Measurements from ENCODE around the gene VPS13D. TPM values are rescaled to one million over a fixed set of nuclear protein-coding genes. Genes with fewer than 3 reads are reported as not detected.

VPS13D gene
- total RNA-seq, 1 experiment from 2014 or later, result 22.7 TPM

DNA sequence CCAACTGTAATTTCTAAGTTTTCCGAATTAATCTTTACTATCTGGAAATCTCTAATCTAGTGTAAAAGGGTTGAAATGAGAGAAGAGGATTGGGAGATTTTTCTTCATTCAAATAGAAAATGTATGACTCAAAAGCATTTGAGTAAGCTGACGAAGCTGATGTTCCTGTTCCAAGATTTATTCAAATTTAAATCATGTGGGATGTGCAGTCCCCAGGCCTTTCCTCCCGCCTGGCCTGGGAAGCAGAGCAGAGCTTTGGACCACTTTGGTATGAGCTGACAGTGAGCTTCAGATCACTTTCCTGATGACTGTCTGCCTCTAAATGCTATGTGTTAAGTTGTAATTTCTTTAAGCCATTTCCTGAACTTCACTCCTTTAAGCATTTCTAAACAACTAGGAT, 196.2 kb downstream of the VPS13D start:
- DNase-seq (ENCODE audit: low read depth), result peak; percentile 43

DNA sequence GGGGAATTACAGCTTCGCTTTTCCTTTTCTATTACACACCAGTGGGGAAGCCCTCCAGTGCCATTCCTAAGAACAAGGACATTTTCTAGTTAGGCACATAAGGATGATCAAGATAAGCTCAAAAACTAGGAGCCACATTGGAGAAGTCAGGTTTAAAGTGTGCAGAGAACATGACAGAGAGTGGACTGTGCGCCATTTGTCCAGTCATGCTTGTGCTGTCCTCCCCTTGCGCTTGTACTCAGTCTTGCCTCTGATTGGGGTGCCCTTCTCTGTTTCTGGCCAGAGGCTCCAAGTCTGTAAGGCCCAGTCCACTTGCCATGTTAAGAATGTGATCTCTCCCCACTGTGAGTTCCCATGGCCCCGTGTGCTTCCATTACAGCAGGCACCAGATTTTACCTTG, 198.5 kb downstream of the VPS13D start:
- no peak for DNase-seq (ENCODE audit: low read depth)

DNA sequence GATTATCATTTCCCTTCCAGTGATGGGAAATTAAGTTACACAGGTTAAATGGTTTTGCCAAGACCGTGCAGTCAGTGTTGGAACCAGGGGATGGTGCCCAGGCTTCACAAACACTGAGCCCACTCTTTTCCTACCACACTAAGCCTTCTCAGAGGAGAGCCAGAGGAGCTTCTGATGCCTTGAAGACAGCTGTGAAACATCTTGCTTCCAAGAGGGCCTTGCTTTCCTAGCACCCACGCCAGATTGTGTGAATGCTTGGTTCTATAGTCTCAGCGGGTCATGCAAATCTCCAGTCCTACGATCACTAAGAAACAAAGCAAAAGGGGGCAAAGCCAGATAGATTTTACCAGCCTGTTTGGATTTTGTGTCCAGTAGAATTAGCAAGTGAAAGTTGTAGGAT, 200.7 kb downstream of the VPS13D start:
- DNase-seq (ENCODE audit: low read depth), result no peak

DNA sequence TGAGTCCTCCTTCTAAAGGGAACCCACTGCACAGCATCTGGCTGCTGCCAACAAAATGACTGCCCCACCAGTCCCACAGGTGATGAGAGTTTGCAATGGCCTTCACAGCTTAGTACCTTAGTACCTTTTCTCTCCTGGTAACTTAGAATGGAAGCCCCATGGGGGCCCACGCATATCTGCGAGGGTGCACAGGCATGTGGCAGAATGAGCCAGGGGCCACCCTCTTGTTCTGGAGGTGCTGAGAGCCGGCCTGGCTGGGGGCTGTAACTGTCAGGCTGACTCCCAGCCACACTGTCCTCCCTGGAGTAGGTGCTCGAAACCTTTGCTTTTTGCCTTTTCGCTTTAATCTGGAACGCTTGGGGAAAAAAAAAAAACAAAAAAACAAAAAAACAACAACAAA, 203.1 kb downstream of the VPS13D start:
- no peak for DNase-seq (ENCODE audit: low read depth)

DNA sequence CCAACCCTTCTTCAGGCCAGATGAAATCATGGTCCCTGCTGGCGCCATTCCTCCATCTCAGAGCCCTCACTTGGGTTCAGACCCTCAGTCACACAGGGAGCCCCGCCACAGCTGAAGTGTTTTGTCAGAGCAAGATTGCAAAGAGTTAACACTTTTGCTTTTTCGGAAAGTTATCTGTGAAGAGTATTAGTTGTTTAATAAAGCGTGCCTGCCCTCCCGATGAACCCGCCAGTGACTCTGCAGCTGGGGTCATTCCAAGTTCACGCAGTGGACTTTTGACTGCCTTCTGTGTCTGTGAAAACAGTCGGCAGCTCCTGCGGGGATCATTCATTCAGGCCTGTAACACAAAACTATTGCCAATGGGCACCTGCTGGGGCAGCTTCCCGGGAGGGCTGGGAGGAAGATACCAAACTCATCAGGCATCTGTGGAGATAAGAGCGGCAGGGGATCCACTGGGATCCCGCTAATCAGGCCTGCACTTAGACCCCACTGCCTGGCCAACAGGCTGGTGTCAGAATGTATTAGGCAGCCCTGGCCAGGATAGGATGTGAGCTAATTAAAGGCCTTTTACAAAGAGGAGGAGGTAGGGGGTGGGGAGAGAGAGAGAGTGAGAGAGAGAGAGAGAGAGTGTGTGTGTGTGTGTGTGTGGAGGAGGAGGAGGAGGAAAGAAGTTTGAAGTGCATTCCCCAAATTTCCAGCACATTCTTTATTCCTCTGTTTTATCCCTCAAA, 203.7 kb downstream of the VPS13D start:
- DNase-seq (ENCODE audit: low read depth), result peak; percentile 56

DNA sequence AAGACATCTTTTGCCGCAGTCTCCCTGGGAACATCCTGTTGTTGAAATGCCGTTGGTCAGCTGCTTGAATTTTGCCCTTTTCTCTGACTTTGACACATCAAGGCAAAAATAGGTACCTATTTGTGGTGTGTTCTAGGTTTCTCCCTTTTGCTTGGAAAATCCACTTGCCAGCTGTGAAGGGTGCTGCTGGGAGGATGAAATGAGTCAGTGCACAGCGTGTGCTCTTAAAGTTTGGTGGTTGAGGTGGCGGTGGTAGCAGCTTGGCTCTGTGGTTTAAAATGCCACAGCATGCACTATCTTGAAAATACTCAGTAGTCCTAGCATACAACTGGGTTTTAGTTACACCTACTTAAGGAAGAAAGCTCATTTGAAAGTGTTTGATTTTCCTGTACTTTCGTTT, 204.3 kb downstream of the VPS13D start:
- peak; percentile 93 for DNase-seq (ENCODE audit: low read depth)

DNA sequence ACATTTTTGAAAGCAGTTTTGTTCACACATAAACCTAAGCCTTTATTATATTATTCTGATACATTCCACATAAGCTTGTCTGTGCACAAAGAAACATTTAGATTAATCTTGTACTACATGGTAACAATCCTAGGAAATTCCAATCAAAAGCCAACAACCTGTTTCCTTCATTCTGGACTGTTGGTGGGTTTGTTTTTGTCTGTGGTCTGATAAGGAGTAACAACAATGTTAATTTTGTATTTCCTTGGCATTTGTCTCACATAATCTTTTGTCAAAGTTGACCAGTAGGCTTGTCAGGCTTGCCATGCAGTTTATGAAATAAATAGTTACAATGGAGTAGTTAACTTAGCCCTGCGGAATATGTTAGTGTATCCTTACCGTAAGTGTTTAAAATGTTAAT, 204.9 kb downstream of the VPS13D start:
- DNase-seq (ENCODE audit: low read depth), result no peak

DNA sequence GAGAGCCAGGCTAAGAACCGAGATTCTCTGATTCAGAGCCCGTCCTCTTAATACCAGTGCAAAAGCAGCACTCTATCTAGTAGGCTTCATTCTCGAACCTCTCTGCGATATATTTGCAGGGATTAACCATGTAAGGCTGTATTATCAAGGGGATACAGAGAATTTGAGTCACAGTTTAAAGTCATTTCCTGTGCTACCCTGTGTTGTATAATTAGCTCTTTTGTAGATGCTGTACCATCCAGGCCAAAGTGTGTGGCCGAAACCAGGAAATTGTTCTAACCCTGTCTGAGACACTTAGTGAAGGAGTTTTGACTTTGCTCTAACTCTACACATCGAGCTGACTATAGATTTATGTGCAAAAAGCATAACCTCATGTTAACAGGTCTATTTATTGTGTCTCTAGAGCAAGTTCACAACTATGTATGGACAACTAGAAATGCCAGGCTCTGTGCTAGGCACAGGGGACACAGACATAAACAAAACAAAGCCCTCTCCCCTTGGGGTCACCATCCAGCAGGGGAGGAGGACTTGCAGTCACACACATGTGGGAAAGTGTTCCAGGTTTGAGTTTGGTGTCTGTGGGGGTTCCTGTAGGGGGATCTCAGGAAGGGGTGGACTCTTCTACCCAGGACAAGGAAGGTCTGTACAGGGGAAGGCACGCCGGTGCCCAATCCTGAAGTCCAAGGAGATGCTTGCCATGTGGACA, 206.0 kb downstream of the VPS13D start:
- DNase-seq (ENCODE audit: low read depth), result peak; percentile 82

DNA sequence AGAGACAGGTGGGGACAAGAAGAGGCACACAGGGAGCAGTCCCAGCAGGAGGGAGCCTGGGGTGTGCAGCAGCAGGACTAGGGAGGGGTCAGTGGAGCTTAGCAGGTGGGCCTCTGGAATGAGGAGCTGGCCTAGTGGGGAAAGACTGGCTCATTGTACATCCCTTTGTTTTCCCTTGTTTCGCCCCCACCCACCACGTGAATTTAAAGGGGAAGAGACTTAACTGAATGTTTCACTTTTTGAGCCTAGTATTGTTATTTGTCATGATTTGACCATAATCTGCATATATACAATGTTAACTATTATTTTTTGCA, 206.5 kb downstream of the VPS13D start:
- peak; percentile 26 for DNase-seq (ENCODE audit: low read depth)

DNA sequence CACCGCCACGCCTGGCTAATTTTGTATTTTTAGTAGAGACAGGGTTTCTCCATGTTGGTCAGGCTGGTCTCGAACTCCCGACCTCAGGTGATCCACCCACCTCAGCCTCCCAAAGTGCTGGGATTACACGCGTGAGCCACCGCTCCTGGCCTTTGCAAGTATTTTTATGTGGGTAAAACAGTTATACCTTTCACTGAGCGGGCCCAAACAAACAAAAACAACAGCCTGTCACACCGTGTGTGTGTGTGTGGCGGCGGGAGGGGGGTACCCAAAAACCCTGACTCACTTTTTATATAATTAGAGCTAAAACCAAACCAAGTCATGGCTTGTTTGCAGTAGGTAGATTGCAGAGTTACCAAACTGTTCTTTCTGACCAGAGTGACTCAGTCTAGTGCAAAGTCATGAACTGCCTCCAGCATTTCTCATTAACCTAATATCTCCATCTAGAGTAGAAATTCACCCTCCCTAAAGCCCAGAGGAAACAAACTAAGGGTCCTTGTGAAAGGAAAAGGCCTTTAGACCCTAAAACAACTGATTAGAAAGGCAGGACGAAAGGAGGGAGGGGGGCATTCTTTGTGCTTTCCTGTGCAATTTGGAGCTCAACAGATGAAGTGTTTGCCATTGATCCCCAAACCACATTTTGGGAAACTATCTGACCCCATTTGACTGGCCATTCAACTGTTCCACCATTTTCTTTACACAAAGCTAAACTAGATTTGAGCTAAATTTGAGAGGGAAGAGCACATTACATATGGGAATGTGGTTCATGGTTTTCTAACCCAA, 207.2 kb downstream of the VPS13D start:
- DNase-seq (ENCODE audit: low read depth), result peak; percentile 95

DNA sequence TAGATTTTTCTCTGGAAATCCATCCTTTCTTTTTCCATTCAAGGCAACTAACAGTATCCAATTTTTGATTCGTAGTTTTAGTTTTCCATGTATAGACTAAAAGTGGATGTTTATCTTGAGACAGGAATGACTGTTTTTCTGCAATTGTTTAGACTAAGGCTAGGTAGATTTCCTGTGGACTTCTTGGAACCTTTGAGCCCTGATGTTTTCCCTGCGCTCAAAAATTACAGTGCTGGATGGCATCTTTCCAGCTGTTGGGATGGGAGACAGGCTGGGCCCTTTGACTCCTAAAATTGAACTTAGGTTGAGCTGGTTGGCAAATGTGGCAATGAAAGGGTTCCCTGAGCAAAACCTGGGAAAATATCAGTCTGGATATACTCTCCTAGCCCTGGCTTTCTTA, 207.8 kb downstream of the VPS13D start:
- DNase-seq (ENCODE audit: low read depth), result peak; percentile 38

DNA sequence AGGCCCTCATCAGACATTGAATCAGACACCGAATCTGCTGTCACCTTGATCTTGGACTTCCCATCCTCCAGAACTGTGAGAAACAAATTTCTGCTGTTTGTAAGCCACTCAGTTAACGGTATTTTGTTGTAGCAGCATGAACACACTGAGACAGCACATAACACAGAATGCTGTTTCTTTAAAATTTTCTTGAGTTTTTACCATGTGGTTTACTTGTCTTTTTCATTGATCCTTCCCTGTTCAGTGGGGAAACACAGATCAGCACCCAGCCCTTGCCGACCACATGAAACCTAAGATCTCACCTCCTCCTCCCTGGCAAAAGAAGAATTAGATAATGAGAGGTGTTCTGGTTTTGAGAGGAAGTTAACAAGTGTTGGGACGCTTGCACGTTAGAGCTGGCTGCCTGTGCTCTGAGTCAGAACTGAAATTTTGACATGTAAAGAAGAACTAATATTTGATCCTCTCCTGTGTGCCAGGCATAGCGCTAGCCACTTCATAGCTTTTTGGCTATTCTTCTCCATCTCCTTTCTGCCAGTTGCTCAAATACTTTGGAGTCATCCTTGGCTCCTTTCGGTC, 208.6 kb downstream of the VPS13D start:
- peak; percentile 66 for DNase-seq (ENCODE audit: low read depth)

DNA sequence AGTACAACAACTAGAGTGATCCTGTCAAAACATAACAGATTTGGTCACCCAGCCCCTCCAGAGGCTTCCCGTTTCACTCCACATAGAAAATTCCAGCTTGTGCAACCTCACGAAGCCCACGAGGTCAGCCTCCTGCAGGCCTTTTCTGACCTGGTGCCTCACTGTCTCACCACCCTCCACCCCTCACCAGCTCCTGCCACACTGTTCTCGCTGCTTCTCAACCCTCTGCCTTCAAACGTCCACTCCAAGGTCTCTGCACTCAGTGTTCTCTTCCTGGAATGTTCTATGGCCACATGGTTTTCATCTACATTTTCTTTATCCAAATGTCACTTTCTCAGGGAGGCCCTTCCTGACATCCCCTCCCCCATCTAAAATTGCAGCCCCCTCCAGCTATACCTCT, 209.2 kb downstream of the VPS13D start:
- no peak for DNase-seq (ENCODE audit: low read depth)

DNA sequence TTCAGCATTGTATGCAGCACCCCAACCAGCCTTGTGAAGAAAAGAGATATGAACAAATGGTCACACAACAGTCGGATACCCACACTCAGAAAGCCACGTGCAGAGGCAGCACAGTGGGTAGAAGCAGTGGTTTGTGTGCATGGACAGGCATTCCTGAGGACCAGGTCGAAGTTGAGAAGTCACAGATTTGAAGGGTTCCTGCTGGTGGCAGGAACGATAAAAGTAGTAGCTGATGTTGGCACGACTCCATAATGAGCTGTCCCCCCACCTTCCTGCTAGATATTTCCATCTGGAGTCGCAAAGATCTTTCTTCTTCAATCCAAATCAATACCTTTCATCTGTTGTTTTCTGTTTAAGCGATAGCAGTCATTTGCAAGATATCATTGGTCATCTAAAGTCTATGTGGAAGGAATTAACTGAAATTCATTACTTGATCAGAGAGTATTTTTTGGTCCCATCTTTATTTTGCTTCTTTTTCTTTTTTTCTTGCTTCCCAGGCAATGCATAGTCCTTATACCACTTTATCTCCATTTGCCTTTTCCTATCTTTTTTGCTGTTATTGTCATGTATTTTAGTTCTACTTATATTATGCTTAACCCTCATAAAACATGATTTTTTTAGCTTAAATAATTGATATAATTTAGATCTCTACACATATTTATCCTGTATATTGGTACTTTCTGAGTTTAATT, 211.7 kb downstream of the VPS13D start:
- DNase-seq (ENCODE audit: low read depth), result no peak

DNA sequence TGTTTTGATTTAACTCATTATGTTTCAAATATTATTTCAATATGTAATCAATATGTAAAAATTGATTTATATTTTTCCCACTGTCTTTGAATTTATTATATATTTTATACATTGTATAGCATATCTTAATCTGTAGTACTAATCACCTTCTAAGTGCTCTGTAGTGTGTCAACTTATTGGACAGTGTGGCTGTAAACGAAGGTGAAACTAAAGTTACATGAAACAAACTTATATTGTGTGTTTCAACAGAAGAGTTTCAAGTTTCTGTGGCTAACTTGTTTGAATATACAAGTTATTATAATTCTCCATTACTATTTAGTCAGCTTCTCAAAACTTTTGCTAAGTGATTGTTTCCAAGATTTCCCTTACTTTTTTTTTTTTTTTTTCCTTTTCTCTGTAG, 212.4 kb downstream of the VPS13D start:
- DNase-seq (ENCODE audit: low read depth), result no peak

DNA sequence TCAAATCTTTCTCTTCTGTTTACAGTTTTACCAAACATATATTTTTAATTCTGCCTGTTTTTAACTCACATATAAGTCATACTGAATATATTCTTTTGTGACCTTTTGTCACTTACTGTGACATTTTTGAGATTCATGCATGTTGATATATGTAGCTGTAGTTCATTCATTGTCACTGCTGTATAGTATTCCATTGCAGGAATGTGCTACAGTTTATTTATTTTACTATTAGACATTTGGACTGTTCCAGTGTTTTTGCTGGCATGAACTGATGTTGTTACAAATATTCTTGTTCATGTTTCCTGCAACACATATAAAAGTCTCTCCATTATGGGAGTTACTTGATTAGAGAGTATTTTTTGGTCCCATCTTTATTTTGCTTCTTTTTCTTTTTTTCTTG, 213.3 kb downstream of the VPS13D start:
- DNase-seq (ENCODE audit: low read depth), result no peak

DNA sequence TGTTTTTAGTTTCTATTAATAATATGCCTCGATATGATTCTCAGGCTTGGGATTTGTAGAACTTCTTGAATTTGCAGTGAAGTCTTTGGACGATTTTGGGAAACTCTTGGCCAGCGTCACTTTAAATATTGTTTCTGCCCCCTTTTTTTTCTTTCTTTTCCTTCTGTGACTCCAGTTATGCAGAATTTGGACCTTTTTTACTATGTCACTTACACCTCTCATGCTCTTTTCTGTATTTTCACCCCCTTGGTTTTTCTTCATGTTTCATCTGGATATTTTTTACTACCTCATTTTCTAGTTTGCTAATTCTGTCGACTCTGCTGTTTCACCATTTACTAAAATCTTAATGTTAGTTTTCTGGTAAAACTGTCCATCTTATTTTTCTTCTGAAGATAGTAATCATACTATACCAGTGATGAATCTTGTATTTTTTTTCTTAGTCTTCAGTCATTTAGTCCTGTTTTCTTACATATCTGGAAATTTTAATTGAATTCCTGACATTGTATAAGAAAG, 214.6 kb downstream of the VPS13D start:
- DNase-seq (ENCODE audit: low read depth), result no peak

DNA sequence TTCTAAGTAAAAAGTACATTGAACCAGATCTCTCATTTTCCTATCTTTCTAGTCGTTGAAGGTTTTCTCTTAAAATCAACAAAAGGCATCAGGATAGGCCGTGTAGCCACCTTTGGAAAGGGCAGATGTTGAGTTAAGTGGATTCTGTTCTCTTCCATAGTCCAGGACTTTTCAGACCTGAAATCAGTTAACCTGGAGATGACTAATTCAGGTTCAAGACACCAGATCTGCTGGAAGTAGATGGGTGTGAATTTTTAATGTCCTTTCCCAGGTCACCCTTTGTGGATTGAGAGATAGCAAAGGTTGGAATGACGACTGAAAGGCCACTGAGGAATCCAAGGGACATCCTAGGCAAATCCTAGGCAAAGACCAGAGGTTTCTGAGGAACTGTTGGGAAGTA, 215.4 kb downstream of the VPS13D start:
- no peak for DNase-seq (ENCODE audit: low read depth)

DNA sequence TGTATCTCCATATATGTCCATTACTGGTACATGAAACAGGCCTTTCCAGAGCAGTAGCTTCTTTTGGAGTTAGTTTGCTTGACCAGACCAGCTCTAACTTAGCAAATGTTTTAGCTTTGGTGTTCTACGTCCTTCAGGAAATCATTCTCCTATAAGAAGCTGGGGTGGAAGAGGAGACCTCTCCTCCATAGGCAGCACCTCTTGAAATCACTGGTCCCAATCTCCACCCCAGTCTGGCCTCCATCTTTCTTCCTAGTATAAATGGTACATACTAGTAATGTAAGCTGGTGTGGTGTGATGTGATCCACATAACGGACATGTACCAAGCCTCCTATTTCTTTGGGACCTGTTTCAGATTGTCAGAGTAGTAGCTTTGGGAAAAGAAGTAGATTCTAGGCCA, 216.8 kb downstream of the VPS13D start:
- DNase-seq (ENCODE audit: low read depth), result no peak

DNA sequence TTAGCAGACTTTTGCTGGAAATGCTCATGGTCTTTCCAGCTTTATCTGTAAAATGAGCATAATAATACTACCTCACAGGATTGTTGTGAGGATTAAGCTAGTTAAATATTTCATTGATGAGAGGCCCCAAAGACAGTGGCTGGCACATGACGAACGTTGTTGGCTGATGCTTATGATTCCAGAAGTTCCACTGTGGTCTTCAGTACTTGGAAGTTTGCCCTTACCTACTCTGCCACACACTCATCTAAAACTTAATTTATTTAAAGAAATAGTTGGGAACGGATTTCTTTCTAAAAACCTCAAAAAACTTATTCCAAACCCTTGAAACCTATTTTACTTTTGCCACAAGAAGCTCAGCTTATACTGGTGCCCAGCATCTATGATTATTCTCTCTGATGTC, 217.5 kb downstream of the VPS13D start:
- peak; percentile 91 for DNase-seq (ENCODE audit: low read depth)

DNA sequence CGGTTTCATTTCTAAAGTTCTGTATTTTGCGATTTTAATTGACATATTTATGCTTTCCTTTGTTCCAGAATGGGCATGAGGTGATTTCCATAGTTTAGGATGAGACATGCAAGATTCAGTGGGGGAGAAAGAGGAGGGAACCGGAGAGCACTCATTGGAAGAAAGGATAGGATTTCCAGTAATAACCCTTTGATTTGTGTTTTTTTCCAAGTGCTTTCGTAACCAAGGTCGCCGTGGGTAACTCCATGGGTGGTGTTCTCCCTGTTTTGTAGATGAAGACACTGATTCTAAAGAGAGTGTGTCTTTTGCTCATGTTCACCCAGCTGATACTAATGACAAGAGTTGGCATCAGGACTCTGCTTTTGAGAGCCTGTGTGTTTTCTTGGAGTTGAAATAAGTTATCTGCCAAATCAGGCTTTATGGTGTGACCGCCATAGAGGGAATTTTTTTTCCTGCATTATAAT, 218.1 kb downstream of the VPS13D start:
- DNase-seq (ENCODE audit: low read depth), result peak; percentile 88

DNA sequence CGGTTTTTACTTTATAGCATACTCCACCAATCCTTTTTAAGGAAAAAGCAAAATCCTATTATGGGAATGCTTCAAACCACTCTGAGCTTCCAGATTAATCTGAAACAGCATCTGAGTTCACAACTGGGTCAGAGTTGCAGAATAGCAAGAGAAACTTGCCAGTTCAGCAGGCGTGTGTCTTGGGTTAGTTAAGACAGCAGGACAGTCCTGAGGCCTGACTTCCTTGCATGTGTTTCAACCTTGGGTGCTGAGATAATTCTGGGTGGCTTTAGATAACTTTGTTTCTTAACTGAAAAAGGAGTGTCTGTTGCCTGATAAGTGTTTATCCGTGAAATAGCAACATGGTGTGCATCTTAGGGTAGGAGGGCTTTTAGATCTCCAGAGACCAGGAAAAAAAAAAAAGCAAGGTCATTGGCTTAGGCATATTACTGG, 218.9 kb downstream of the VPS13D start:
- peak; percentile 62 for DNase-seq (ENCODE audit: low read depth)

Data from M059J (cell line).